Stimulated activated naive CD8-positive, alpha-beta T cell treated with anti-CD3 and anti-CD28 coated beads, Interleukin-15, Interleukin-2, amounts not matched to agents 100 ng/mL and 50 ng/mL, for 24 hours (primary cell): ENCODE measurements around the gene SH3RF2.

ENCODE experiments used
- H3K27ac Mint-ChIP-seq: one replicate; pipeline ENCODE4 v1.8.0; 2021; ENCODE audit warnings: mild to moderate bottlenecking, mixed read lengths
- H3K27me3 Mint-ChIP-seq: one replicate; pipeline ENCODE4 v1.8.0; 2021; ENCODE audit warnings: mixed read lengths
- H3K36me3 Mint-ChIP-seq: one replicate; pipeline ENCODE4 v1.8.0; 2021; ENCODE audit warnings: low read depth, mixed read lengths
- H3K4me1 Mint-ChIP-seq: one replicate; pipeline ENCODE4 v1.8.0; 2021; ENCODE audit warnings: low read depth, mixed read lengths
- H3K4me3 Mint-ChIP-seq: one replicate; pipeline ENCODE4 v1.8.0; 2021; ENCODE audit warnings: mild to moderate bottlenecking, mixed read lengths
- H3K9me3 Mint-ChIP-seq: one replicate; pipeline ENCODE4 v1.8.0; 2021; ENCODE audit warnings: mixed read lengths

SH3RF2 gene

DNA sequence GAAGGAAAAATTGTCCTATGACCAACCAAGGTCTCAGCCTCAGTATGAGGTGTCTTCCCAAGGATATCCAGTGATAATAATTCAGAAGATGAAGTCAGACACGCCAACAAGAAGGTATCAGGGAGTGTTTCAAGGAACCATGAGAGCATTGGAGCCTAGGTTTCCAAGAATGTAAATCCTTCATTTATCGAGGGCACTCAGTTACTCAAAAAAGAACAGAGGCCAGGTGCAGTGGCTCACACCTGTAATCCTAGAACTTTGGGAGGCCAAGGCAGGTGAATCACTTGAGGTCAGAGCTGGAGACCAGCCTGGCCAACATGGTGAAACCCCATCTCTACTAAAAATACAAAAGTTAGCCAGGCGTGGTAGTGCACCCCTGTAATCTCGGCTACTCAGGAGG is 98.2 kb downstream of the SH3RF2 start:
- no peaks in the 10 kb centered on the region for H3K36me3 Mint-ChIP-seq
- no peaks in the 10 kb centered on the region for H3K4me1 Mint-ChIP-seq

DNA sequence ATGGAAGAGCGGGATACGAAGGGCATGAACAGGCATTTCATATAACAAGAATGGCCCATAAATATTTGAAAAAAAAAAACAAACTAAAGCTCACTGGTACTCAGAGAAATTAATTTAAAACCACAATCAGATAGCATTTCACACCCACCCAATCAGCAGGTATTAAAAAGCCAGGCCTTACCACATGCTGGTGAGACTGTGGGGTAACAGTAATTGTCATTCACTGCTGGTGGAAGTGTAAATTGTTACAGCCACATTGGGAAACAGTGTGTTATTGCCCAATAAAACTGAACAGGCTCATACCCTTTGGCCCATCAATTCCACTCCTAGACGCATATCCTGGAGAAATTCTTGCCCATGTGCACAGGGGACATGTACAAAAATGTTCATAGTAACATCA is 103.0 kb downstream of the SH3RF2 start:
- Mint-ChIP-seq H3K27me3 (no peaks in the 10 kb centered on the region), H3K36me3 (no peaks in the 10 kb centered on the region), H3K9me3 (no peaks in the 10 kb centered on the region), H3K4me3 (no peak overlapping the region), H3K4me1 (no peaks in the 10 kb centered on the region), H3K27ac (no peak overlapping the region)

More for the DNA sequence above, 98.2 kb downstream of the SH3RF2 start:
- no peak overlapping the region for H3K4me3 Mint-ChIP-seq
- H3K27me3 Mint-ChIP-seq = no peaks in the 10 kb centered on the region
- H3K27ac Mint-ChIP-seq = no peak overlapping the region
- no peaks in the 10 kb centered on the region for H3K9me3 Mint-ChIP-seq

DNA sequence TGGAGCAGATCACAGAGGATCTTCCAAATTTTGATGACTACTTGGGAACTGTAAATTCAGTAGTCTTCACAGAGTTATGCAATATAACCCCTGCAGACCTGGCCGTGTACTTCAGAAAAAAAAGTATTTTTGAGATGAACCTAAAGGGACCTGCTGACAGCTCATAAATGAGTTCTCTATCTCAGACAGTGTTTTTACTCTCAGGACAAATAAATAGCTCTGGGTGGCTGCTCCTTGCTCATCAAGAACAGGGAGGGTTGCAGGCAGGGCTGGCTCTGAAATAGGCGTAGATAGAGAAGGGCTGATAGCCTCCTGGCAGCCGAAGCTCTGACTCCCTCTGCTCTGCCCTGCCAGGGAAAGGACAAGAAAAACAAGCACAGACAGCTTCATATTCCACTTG is 104.1 kb downstream of the SH3RF2 start:
- Mint-ChIP-seq H3K36me3 (no peaks in the 10 kb centered on the region), H3K4me1 (no peaks in the 10 kb centered on the region), H3K27me3 (no peaks in the 10 kb centered on the region), H3K27ac (no peak overlapping the region), H3K4me3 (no peak overlapping the region), H3K9me3 (no peaks in the 10 kb centered on the region)

DNA sequence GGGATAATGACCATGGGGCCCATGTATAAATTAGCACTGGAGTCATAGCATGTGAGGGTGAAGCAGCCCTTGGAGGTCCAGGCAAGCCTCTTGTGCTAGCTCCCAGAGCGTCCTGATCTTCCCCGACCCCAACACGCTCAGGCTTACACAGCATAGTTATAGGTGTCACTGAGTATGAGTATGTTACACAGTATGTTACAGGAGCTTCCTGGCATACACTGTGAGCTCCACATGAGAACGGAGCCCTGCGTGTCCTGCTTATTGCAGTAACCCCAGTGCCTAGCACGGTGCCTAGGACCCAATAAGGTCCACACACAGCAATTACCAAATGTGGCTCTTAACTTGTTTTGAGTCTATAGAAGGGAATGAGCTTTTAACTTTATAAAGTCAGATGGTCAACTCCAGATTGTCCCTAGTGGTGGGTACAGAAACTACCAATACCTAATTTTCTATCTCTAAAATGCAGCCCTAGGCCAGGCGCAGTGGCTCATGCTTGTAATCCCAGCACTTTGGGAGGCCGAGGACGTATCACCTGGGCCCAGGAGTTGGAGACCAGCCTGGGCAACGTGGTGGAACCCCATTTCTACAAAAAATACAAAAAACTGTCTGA is 104.9 kb downstream of the SH3RF2 start:
- Mint-ChIP-seq H3K27ac (no peak overlapping the region), H3K4me1 (no peaks in the 10 kb centered on the region), H3K36me3 (no peaks in the 10 kb centered on the region), H3K27me3 (no peaks in the 10 kb centered on the region), H3K4me3 (no peak overlapping the region), H3K9me3 (no peaks in the 10 kb centered on the region)

DNA sequence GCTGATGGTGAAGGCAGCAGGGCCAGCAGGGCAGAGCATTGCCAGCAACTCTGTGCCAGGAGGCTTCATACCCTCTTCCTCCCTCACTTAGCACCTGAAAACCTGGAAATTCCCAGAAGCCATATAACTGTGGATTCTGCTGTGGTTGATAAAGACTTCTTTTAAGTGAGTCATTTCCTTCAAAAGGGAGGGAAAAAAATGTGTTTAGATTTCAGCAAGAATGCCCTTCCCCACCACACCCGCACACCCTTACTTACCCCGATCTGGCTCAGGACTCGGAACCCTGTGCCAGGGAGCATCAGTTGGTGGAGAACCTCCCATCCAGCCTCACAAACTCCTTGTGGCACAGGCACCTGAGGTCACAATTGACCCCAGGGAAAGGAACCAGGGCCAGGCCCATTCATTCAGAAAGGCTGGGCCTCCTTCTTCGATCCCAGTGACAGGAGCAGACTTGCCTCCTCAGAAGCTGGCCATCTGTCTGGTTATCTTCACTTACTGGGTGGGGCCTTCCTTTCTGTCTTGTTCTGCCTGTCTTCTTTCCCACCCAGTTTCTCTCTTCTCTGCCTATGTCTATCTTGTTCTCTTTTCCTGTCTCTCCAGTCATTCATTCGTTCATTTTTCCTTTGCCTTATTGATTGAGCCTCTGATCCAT is 106.4 kb downstream of the SH3RF2 start:
- Mint-ChIP-seq H3K27me3 (no peaks in the 10 kb centered on the region), H3K36me3 (no peaks in the 10 kb centered on the region), H3K27ac (no peak overlapping the region), H3K9me3 (no peaks in the 10 kb centered on the region), H3K4me3 (no peak overlapping the region), H3K4me1 (no peaks in the 10 kb centered on the region)

DNA sequence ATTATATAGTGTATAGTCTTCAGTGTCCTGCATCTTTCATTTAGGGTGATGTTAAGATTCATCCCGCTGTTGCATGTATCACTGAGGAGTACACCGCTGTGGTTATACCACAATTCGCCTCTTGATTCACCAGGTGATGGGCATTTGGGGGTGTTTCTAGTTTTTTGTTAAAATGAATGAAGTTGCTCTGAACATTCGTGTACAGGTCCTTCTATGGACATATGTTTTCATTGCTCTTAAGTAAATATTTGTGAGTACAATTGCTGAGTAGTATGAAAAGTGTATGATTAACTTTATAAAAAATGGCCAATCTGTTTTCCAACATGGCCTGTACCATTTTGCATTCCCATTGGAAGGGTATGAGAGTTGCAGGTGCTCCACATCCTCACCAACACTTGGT is 107.3 kb downstream of the SH3RF2 start:
- H3K36me3 Mint-ChIP-seq = no peaks in the 10 kb centered on the region
- no peak overlapping the region for H3K4me3 Mint-ChIP-seq

DNA sequence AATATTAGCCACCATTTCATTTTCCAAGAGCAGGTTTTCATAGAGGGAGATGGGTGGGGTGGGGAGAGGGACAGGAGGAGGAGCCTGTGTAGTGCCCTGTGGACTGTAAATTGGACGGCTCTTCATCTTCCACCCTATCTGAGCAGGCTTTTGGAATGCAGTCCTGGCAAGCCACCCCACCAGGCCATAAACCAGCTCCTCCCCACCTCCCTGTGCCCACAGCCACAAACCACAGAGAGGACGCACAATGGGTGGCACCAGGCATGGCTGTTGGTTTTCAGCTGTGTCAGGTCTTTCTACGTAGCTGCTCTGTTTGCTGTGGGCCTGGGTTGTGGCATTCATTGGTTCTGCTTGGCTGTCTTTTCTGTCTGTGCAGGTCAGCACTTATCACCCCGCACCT is 111.0 kb downstream of the SH3RF2 start:
- no peaks in the 10 kb centered on the region for H3K36me3 Mint-ChIP-seq
- no peaks in the 10 kb centered on the region for H3K4me1 Mint-ChIP-seq
- peaks cover 10% of the 10 kb centered on the region for H3K27me3 Mint-ChIP-seq
- H3K9me3 Mint-ChIP-seq = no peaks in the 10 kb centered on the region
- H3K27ac Mint-ChIP-seq = no peak overlapping the region
- H3K4me3 Mint-ChIP-seq = no peak overlapping the region

More for the DNA sequence above, 107.3 kb downstream of the SH3RF2 start:
- no peaks in the 10 kb centered on the region for H3K9me3 Mint-ChIP-seq
- no peaks in the 10 kb centered on the region for H3K4me1 Mint-ChIP-seq
- H3K27ac Mint-ChIP-seq = no peak overlapping the region
- H3K27me3 Mint-ChIP-seq = peaks cover 3% of the 10 kb centered on the region

DNA sequence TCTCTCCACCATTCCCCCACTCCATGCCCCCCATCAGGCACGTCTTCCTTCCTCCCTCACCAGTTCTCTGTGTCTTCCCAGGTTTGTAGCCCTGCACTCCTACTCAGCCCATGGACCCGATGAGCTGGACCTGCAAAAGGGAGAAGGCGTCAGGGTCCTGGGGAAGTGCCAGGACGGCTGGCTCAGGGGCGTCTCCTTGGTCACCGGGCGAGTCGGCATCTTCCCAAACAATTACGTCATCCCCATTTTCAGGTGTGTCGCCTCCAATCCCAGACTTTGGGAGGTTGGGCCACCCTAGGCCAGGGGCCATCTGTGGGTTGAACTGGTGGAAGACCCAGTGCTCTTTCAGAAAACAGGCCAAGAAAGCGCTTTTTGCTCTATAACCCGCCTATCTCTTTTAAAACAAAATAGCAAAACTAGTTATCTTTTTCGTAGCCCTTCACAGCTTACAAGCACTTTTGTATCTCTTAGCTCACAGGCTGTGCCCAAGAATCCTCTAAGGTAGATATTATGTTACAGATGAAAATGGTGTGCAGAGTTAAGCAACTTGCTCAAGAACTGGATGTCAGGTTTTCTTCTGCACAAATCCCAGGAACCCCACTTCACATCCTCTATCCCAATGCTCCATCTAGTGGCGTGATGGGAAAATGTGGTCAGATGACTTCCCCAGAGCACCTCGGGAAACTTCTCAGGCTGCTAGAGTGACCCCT is 112.8 kb downstream of the SH3RF2 start:
- Mint-ChIP-seq H3K9me3 (no peaks in the 10 kb centered on the region), H3K27me3 (peaks cover 10% of the 10 kb centered on the region), H3K4me3 (no peak overlapping the region), H3K36me3 (no peaks in the 10 kb centered on the region), H3K4me1 (no peaks in the 10 kb centered on the region), H3K27ac (no peak overlapping the region)

DNA sequence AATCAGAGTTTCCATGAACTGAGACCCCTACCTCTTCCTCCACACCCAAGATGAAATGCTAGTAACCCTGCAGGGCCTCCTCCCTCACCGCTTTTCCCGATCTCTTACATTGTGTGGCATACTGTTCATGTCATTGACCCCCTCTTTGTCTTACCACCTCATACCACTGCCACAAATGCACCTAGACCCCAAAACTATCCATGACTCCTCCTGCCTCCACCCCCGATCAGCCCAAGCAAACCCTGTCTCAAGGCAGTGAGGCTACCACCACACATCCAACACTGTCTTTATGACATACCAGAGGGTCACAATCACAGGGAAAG is 113.3 kb downstream of the SH3RF2 start:
- Mint-ChIP-seq H3K27me3 (peaks cover 13% of the 10 kb centered on the region), H3K27ac (peak overlapping the region; percentile 4), H3K4me1 (no peaks in the 10 kb centered on the region), H3K9me3 (no peaks in the 10 kb centered on the region), H3K4me3 (no peak overlapping the region), H3K36me3 (no peaks in the 10 kb centered on the region)

DNA sequence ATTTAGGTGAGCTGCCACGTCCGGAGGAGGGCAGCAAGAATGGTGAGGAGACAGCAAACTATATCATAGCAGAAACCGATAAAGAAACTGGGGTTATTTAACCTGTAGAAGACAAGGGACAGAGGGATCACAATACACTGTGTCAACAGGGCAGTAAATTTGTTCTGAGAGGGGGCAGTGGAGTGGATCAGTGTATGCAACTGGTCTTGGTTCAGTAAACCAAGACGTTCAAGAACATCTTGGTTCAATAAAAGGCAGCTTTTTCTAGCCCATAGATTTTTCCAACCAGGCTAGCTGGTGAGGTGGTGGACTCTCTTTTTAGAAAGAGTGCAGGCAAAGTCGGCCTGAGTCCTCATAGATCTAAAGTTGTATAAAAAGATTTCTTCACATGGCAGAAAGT is 113.7 kb downstream of the SH3RF2 start:
- Mint-ChIP-seq H3K27ac (peak overlapping the region; percentile 4), H3K4me3 (no peak overlapping the region), H3K36me3 (no peaks in the 10 kb centered on the region), H3K27me3 (peaks cover 15% of the 10 kb centered on the region), H3K9me3 (no peaks in the 10 kb centered on the region), H3K4me1 (no peaks in the 10 kb centered on the region)

DNA sequence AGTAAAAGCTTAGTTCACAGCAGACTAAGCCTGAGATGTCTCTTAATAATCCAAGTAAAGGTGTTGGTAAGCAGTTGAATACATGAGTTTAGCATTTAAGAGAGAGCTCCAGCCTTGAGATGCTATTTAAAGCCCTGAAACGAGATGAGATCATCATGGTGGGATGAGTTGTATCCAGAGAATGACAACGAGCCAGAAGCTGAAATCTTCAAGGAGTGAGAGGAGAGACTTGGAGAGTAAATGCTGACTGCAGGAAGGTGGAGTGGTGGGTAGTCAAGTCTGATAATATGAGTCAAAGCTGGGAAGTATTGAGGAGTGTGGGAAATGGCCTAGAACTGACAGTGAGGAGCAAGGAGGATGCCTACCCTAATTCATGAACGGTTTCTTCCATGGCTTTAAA is 115.3 kb downstream of the SH3RF2 start:
- no peaks in the 10 kb centered on the region for H3K4me1 Mint-ChIP-seq
- no peaks in the 10 kb centered on the region for H3K9me3 Mint-ChIP-seq
- no peak overlapping the region for H3K27ac Mint-ChIP-seq
- no peak overlapping the region for H3K4me3 Mint-ChIP-seq
- no peaks in the 10 kb centered on the region for H3K36me3 Mint-ChIP-seq
- H3K27me3 Mint-ChIP-seq = peaks cover 15% of the 10 kb centered on the region

DNA sequence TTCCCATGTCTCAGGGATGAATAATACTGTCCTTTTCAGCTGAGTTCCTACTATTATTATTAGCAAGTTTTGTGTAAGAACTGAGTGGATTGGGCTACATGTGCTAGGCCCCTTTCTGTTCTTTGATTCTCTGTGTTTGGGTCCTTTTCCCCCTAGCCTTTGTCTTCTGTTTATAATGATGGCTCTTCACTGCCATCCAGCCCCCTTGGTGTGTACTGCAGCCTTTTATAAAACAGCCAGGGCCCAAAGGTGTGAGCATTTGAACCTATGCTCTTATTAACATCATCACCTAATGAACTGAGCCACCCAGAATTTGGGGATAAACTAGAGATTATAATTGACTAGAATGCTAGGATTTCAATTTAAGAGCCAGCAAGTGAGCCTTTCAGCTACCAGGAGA is 116.4 kb downstream of the SH3RF2 start:
- H3K36me3 Mint-ChIP-seq = no peaks in the 10 kb centered on the region
- no peak overlapping the region for H3K27ac Mint-ChIP-seq
- no peak overlapping the region for H3K4me3 Mint-ChIP-seq
- H3K4me1 Mint-ChIP-seq = no peaks in the 10 kb centered on the region
- no peaks in the 10 kb centered on the region for H3K9me3 Mint-ChIP-seq
- peaks cover 15% of the 10 kb centered on the region for H3K27me3 Mint-ChIP-seq

DNA sequence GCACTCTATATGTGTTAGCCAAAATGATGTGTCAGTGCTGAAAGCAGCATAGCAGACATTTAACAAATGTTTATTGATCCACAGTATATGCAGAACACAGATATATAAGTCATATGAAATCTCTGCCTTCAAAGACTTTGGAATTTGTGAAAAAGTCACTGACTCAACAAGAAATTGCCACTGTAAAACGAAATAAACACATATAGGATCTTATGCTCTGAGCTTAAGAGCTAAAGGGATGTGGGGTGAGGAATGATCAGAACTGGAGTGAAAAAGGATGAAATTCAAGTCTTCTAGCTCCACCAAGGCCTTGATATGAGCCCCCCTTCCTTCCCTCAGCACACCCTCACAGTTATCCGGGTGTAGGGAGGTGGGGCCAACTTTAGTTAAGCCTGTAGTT is 119.1 kb downstream of the SH3RF2 start:
- Mint-ChIP-seq H3K27ac (no peak overlapping the region), H3K9me3 (no peaks in the 10 kb centered on the region), H3K4me1 (no peaks in the 10 kb centered on the region), H3K36me3 (no peaks in the 10 kb centered on the region), H3K27me3 (peaks cover 13% of the 10 kb centered on the region), H3K4me3 (no peak overlapping the region)

DNA sequence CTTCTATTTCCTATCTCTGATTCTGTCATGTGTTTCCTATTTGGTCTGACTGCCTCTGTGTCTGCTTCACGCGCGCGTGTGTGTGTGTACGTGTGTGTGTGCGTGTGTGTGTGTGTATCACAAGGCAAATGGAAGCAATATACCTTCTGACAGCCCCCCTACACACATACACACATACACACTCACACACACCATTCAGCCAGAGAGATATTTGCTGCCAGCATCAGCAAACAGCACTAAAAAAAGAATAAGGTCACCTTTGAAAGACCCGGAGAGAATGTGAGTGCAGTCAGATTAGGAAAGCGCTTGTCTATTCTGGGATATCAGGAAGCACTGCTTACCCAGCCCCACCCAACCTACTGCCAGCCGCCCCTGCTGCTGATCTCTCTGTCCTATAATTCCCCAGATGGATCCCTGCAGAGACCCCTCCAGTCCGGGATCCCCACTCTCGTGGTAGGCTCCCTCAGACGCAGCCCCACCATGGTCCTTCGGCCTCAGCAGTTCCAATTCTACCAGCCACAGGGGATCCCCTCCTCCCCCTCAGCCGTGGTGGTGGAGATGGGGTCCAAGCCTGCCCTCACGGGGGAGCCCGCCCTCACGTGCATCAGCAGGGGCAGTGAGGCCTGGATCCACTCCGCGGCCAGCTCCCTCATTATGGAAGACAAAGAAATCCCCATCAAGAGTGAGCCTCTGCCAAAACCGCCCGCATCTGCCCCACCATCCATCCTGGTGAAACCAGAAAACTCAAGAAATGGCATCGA is 123.3 kb downstream of the SH3RF2 start:
- H3K27ac Mint-ChIP-seq = no peak overlapping the region
- H3K36me3 Mint-ChIP-seq = no peaks in the 10 kb centered on the region
- H3K27me3 Mint-ChIP-seq = peaks cover 10% of the 10 kb centered on the region
- no peaks in the 10 kb centered on the region for H3K4me1 Mint-ChIP-seq
- no peak overlapping the region for H3K4me3 Mint-ChIP-seq
- no peaks in the 10 kb centered on the region for H3K9me3 Mint-ChIP-seq

DNA sequence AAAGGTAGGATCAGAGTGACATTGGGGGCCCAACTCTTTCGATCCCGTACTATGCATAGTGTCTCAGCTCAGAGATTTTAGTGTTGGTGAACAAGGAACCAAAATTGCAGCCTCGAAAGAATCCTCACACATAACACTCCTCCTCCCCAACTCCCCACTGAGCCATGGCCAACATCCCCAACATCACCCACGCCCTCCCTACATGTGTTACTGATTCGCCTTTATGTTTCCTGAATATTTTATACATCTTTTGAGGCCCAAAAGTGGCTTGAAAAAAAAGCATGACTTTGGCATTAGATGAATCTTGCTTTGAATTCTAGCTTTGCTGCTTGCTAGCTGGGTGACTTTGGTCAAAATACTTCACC is 123.8 kb downstream of the SH3RF2 start:
- H3K9me3 Mint-ChIP-seq = no peaks in the 10 kb centered on the region
- no peak overlapping the region for H3K4me3 Mint-ChIP-seq

More for the DNA sequence above, 123.8 kb downstream of the SH3RF2 start:
- Mint-ChIP-seq H3K4me1 (no peaks in the 10 kb centered on the region), H3K27ac (no peak overlapping the region), H3K27me3 (peaks cover 8% of the 10 kb centered on the region), H3K36me3 (no peaks in the 10 kb centered on the region)
